K562 (cell line): ENCODE measurements around the gene ETV4. TPM values are rescaled to one million over a fixed set of nuclear protein-coding genes. Genes with fewer than 3 reads are reported as not detected.

Source experiments
- FOXA3 ChIP-seq, 2 experiments: fragments of 450-650 bp in 1 of 2; sonication (generic) in 1 of 2; formaldehyde crosslinking; IDR thresholded peaks in 1 of 2; conservative IDR thresholded peaks in 1 of 2; 2 replicates each; pipeline versions ENCODE4 v1.4.0 to v1.8.0; 2020 to 2022; ENCODE audit warnings: mild to moderate bottlenecking in 2 of 2, missing genetic modification reagents in 1 of 2
- MTA2 ChIP-seq: fragments of 450-650 bp; IDR thresholded peaks from 2 replicates; pipeline ENCODE4 v1.6.1; 2016; ENCODE audit warnings: low read depth
- RBM15 ChIP-seq: fragments of 200-400 bp; formaldehyde crosslinking; IDR thresholded peaks from 2 replicates; pipeline ENCODE4 v1.6.1; 2018; ENCODE audit warnings: mild to moderate bottlenecking, low read length, moderate library complexity; ENCODE audit not compliant: insufficient read depth
- TCF7 ChIP-seq: sonication (generic); IDR thresholded peaks from 2 replicates; pipeline ENCODE4 v1.6.1; 2016; ENCODE audit warnings: antibody characterized with exemption, borderline replicate concordance
- TSC22D4 ChIP-seq: fragments of 450-650 bp; IDR thresholded peaks from 2 replicates; pipeline ENCODE4 v1.6.1; 2016; ENCODE audit warnings: missing genetic modification characterization, missing biosample characterization, control low read depth
- ZBED1 ChIP-seq: IDR thresholded peaks from 2 replicates; pipeline ENCODE4 v1.6.1; 2014
- ZEB2 ChIP-seq: fragments of 450-650 bp; IDR thresholded peaks from 2 replicates; pipeline ENCODE4 v1.6.1; 2016
- ZFP1 ChIP-seq: fragments of 450-650 bp; formaldehyde crosslinking; IDR thresholded peaks from 2 replicates; pipeline ENCODE4 v1.4.0; 2020; ENCODE audit warnings: mild to moderate bottlenecking, mixed read lengths
- ZNF584 ChIP-seq: fragments of 200-800 bp; sonication (Bioruptor generic); IDR thresholded peaks from 2 replicates; pipeline ENCODE4 v1.6.1; 2016; ENCODE audit warnings: low read depth, mild to moderate bottlenecking, missing genetic modification characterization, missing compliant biosample characterization
- polyA plus RNA-seq, 8 experiments: library from polyadenylated mRNA; depleted of rRNA in 4 of 8; stranded (reverse) in 5 of 8; unstranded in 3 of 8; fragments of >200 nt; fragmentation: Nextera tagmentation in 2 of 8; fragmentation: Illumina TruSeq in 1 of 8; extraction: Ambion mirVana in 2 of 8; extraction: Trizol in 1 of 8; gene quantifications; 2 replicates each; pipeline versions ENCODE4 v1.2.1 to v1.2.3, GENCODE V29; 2011 to 2014; ENCODE audit warnings: inconsistent platforms in 1 of 8, missing spikeins in 1 of 8
- total RNA-seq, 7 experiments: library from RNA; depleted of rRNA in 6 of 7; stranded (reverse); fragments of >200 nt in 6 of 7; fragmentation: Illumina TruSeq in 2 of 7; extraction: Trizol in 2 of 7; gene quantifications; 2 replicates each; pipeline versions ENCODE4 v1.2.1 to v1.2.3, GENCODE V29; 2011 to 2021; ENCODE audit warnings: low replicate concordance in 1 of 7
- TF ChIP-seq, protein P1 (sequence below), 2 experiments: fragments of 450-650 bp; formaldehyde crosslinking in 1 of 2; IDR thresholded peaks; 2 replicates each; pipeline versions ENCODE4 v1.4.0 to v1.6.1; 2014 to 2020; ENCODE audit warnings: mild to moderate bottlenecking in 2 of 2, borderline replicate concordance in 1 of 2, low read depth in 1 of 2
- TF ChIP-seq, protein P2 (sequence below): fragments of 200-800 bp; sonication (Bioruptor generic); IDR thresholded peaks from 2 replicates; pipeline ENCODE4 v1.6.1; 2017; ENCODE audit warnings: missing genetic modification characterization, missing compliant biosample characterization
- TF ChIP-seq, protein P3 (sequence below): IDR thresholded peaks from 2 replicates; pipeline ENCODE4 v1.6.1; 2011; ENCODE audit not compliant: insufficient read length; ENCODE audit errors: extremely low read depth
- TF ChIP-seq, protein P4 (sequence below), 2 experiments: fragments of 450-650 bp in 1 of 2; sonication (generic) in 1 of 2; formaldehyde crosslinking in 1 of 2; IDR thresholded peaks in 1 of 2; conservative IDR thresholded peaks in 1 of 2; 2 replicates each; pipeline versions ENCODE4 v1.6.1 to v1.8.1; 2016 to 2023; ENCODE audit warnings: mild to moderate bottlenecking in 2 of 2, moderate library complexity in 2 of 2, inconsistent platforms in 1 of 2, missing genetic modification reagents in 1 of 2

The ETV4 gene
- total and polyA plus RNA-seq, 9 of the 15 experiments (the other 6 are each of a cell fraction or from before 2014, with no cell fraction given), result 5.5 to 66.3 (median 28.2) TPM

DNA sequence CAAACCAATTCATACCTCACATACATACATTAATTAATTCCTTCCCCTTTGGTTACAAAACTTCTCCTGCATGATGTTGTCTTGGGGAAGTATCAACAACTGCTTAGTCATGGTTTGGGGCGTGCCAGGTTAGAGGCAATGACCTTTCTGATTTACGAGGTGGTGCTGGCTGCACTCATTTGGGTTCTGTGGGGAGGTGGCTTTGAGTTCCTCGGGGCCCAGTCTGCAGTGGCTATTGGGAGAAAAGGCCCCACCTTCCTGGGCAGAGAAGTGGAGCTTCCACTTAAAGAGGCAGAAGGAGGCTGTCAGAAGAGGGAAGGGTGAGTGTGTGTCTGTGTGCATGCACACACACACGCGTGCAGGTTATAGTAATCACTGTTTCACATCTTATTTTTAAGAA, 10.2 kb upstream of the ETV4 start (continued):
- TF ChIP-seq, protein P1, sequence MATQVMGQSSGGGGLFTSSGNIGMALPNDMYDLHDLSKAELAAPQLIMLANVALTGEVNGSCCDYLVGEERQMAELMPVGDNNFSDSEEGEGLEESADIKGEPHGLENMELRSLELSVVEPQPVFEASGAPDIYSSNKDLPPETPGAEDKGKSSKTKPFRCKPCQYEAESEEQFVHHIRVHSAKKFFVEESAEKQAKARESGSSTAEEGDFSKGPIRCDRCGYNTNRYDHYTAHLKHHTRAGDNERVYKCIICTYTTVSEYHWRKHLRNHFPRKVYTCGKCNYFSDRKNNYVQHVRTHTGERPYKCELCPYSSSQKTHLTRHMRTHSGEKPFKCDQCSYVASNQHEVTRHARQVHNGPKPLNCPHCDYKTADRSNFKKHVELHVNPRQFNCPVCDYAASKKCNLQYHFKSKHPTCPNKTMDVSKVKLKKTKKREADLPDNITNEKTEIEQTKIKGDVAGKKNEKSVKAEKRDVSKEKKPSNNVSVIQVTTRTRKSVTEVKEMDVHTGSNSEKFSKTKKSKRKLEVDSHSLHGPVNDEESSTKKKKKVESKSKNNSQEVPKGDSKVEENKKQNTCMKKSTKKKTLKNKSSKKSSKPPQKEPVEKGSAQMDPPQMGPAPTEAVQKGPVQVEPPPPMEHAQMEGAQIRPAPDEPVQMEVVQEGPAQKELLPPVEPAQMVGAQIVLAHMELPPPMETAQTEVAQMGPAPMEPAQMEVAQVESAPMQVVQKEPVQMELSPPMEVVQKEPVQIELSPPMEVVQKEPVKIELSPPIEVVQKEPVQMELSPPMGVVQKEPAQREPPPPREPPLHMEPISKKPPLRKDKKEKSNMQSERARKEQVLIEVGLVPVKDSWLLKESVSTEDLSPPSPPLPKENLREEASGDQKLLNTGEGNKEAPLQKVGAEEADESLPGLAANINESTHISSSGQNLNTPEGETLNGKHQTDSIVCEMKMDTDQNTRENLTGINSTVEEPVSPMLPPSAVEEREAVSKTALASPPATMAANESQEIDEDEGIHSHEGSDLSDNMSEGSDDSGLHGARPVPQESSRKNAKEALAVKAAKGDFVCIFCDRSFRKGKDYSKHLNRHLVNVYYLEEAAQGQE (IDR thresholded peaks at IDR 0.05; ENCODE audit: borderline replicate concordance), result no peak
- TF ChIP-seq, protein P1 (CRISPR knock-in tag; IDR thresholded peaks at IDR 0.05; ENCODE audit: low read depth), result no peak
- no peak for TF ChIP-seq RBM15
- no peak for TF ChIP-seq ZFP1 (CRISPR knock-in tag)
- TF ChIP-seq FOXA3 (CRISPR knock-in tag; conservative IDR thresholded peaks at IDR 0.05 in 1 of 2, IDR thresholded peaks at IDR 0.05 in 1 of 2), result no peak
- TF ChIP-seq ZNF584 (CRISPR knock-in tag), result no peak
- no peak; the same call in 1 of the 2 replicates for TF ChIP-seq ZEB2
- no peak for TF ChIP-seq TCF7
- 0 out of 2 replicates have a peak, but pooled peaks have one; percentile 15 for TF ChIP-seq MTA2
- TF ChIP-seq, protein P2, sequence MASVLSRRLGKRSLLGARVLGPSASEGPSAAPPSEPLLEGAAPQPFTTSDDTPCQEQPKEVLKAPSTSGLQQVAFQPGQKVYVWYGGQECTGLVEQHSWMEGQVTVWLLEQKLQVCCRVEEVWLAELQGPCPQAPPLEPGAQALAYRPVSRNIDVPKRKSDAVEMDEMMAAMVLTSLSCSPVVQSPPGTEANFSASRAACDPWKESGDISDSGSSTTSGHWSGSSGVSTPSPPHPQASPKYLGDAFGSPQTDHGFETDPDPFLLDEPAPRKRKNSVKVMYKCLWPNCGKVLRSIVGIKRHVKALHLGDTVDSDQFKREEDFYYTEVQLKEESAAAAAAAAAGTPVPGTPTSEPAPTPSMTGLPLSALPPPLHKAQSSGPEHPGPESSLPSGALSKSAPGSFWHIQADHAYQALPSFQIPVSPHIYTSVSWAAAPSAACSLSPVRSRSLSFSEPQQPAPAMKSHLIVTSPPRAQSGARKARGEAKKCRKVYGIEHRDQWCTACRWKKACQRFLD (CRISPR knock-in tag), result peak; percentile 65; the same call in 1 of the 2 replicates
- TF ChIP-seq, protein P3, sequence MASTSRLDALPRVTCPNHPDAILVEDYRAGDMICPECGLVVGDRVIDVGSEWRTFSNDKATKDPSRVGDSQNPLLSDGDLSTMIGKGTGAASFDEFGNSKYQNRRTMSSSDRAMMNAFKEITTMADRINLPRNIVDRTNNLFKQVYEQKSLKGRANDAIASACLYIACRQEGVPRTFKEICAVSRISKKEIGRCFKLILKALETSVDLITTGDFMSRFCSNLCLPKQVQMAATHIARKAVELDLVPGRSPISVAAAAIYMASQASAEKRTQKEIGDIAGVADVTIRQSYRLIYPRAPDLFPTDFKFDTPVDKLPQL, result no peak
- TF ChIP-seq TSC22D4 (tag), result no peak
- TF ChIP-seq, protein P4, sequence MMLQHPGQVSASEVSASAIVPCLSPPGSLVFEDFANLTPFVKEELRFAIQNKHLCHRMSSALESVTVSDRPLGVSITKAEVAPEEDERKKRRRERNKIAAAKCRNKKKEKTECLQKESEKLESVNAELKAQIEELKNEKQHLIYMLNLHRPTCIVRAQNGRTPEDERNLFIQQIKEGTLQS (IDR thresholded peaks at IDR 0.05), result peak; percentile 74
- TF ChIP-seq, protein P4 (CRISPR knock-in tag; conservative IDR thresholded peaks at IDR 0.05), result no peak
- no peak for TF ChIP-seq ZBED1
